ENCODE results near the gene FAM219B. TPM values are rescaled to one million over a fixed set of nuclear protein-coding genes. Genes with fewer than 3 reads are reported as not detected.

The FAM219B gene
- total and polyA plus RNA-seq, 2 of the 4 experiments (the other 2 are of a cell fraction): 24.9 to 48.7 TPM

DNA sequence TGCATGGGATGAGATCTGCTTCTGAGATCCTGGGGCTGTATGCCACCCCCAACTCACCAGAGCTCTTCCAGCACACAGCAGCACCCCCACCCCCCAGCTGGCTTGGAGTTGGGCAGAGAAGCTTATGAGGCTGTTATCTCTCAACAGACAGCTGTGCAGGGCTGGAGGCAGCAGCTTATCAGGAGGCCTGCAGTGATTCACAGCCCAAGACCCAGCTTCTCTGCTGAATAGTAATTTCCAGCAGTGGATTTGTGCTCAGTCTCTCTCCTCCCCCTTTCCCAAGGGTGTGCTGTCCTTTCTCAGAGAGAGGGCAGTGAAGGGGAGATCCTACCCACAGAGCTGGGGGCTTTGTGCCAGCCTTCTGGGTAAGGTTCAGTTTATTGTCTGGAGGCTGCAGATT, 47.9 kb upstream of the FAM219B start:
- no peak overlapping the region for H2BK15ac ChIP-seq (ENCODE audit: low read depth, low read length)
- no peaks in the 10 kb centered on the region for H3K9me1 ChIP-seq (ENCODE audit: insufficient read depth, low read length)
- TF ChIP-seq MXI1 (IDR thresholded peaks at IDR 0.05; ENCODE audit: borderline replicate concordance, low read depth, low read length) (no peak), BHLHE40 (IDR thresholded peaks at IDR 0.05; ENCODE audit: low read depth, low read length) (peak; percentile 15; the same call in 1 of the 2 replicates), MAFK (IDR thresholded peaks at IDR 0.05; ENCODE audit: low read depth, low read length) (no peak)
- TF ChIP-seq, protein P1, sequence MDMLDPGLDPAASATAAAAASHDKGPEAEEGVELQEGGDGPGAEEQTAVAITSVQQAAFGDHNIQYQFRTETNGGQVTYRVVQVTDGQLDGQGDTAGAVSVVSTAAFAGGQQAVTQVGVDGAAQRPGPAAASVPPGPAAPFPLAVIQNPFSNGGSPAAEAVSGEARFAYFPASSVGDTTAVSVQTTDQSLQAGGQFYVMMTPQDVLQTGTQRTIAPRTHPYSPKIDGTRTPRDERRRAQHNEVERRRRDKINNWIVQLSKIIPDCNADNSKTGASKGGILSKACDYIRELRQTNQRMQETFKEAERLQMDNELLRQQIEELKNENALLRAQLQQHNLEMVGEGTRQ (IDR thresholded peaks at IDR 0.05; ENCODE audit: low read depth, low read length): no peak
- no peaks in the 10 kb centered on the region; the same call in 1 of the 2 replicates for H4K20me1 ChIP-seq (ENCODE audit: insufficient read depth, low read length)
- H3K27me3 ChIP-seq (ENCODE audit: control insufficient read depth, insufficient read depth, low read length): peaks cover 32% of the 10 kb centered on the region
- no peak overlapping the region for H2BK120ac ChIP-seq (ENCODE audit: low read depth, low read length)
- no peak overlapping the region for H3K4ac ChIP-seq (ENCODE audit: low read depth, low read length)
- no peak overlapping the region for H4K8ac ChIP-seq (ENCODE audit: low read depth in 2 of 2, low read length in 2 of 2)
- no peak overlapping the region for H3K9ac ChIP-seq (ENCODE audit: low read depth, low read length)
- H3K4me3 ChIP-seq (ENCODE audit: insufficient read depth, low read depth, low read length): no peak overlapping the region
- no TSS peak for BruUV-seq (replicated peaks)
- in situ Hi-C loops (cut with MboI; ENCODE audit: low sequenced_read_pairs): no loop called here
- H3K79me1 ChIP-seq (ENCODE audit: low read depth in 1 of 2, low read length in 2 of 2): no peaks in the 10 kb centered on the region
- H3K4me1 ChIP-seq (ENCODE audit: control insufficient read depth, insufficient read depth, low read length): peaks cover 8% of the 10 kb centered on the region; the same call in 1 of the 2 replicates
- H2AFZ ChIP-seq (replicated peaks; ENCODE audit: low read length, poor library complexity): peak overlapping the region; percentile 9
- no peak overlapping the region for H2BK20ac ChIP-seq (ENCODE audit: low read depth, low read length)
- H3K56ac ChIP-seq (ENCODE audit: extremely low read depth, insufficient read depth, low read length): no peak overlapping the region
- H3K27ac ChIP-seq (ENCODE audit: insufficient read depth, low read length): peak overlapping the region; percentile 25; the same call in 1 of the 2 replicates
- no peak overlapping the region for H2AK5ac ChIP-seq (ENCODE audit: low read depth, low read length)
- intact Hi-C loops (cut with micrococcal nuclease): loop anchor here (2.0 to 10.0 kb wide), 3 partner anchors 250 to 580 kb away; no protein-coding TSS in a partner anchor
- DNase-seq (peak; percentile 84), ATAC-seq (ENCODE audit: low read depth) (peak; percentile 68)
- no peak overlapping the region for H2AK9ac ChIP-seq (replicated peaks; ENCODE audit: low read depth, low read length, poor library complexity)
- dilution Hi-C loops (cut with HindIII; ENCODE audit: low sequenced_read_pairs, unreplicated experiment): no loop called here
- ChIA-PET CTCF (interaction anchor here (0.8 kb wide), 1 partner anchor 16 kb away, joined by 3 read pairs; no protein-coding TSS in a partner anchor), POLR2A (ENCODE audit: unreplicated experiment) (no interaction called here)
- no peaks in the 10 kb centered on the region for H3K36me3 ChIP-seq (ENCODE audit: control insufficient read depth, insufficient read depth, low read length)
- no peak overlapping the region for H4K91ac ChIP-seq (ENCODE audit: insufficient read depth, low read depth, low read length)
- no peak overlapping the region for H2BK5ac ChIP-seq (ENCODE audit: low read depth, low read length, poor library complexity, severe bottlenecking)
- H4K5ac ChIP-seq (ENCODE audit: low read depth, low read length): no peak overlapping the region
- H3K4me2 ChIP-seq (ENCODE audit: low read depth, low read length): peak overlapping the region; percentile 30; the same call in 1 of the 2 replicates
- no peak overlapping the region for H3K14ac ChIP-seq (replicated peaks; ENCODE audit: low read depth, low read length)
- no peak overlapping the region; the same call in 1 of the 2 replicates for H3K18ac ChIP-seq (ENCODE audit: low read depth, low read length)
- H3K9me3 ChIP-seq (ENCODE audit: control insufficient read depth, insufficient read depth, low read length): no peaks in the 10 kb centered on the region
- H3K23ac ChIP-seq (ENCODE audit: low read depth, low read length): no peak overlapping the region
